Ureter (tissue), 1 donor: ENCODE results near the gene IGFL1. TPM values are rescaled to one million over a fixed set of nuclear protein-coding genes. Genes with fewer than 3 reads are reported as not detected.
"Not testable (repeated sequence)": the region's sequence is repeated elsewhere in the genome, so short reads cannot be mapped to it uniquely, and the experiment has no call there.

ENCODE experiments used
- DNase-seq: peaks from one replicate; pipeline ENCODE4 v3.0.0-alpha.2; 2020; ENCODE audit warnings: low spot score
- total RNA-seq: library from RNA; stranded (reverse); gene quantifications from one replicate; pipeline ENCODE4 v1.2.4, GENCODE V29; 2023
- donor health status: DM: yes; HTN: yes; CAD: no.

IGFL1 gene
- total RNA-seq, 1 donor from 2014 or later: 1.9 TPM

GRCh38 chr19:46224773-46225172, 4.8 kb upstream of the IGFL1 start:
- DNase-seq: no peak

- DNase-seq: no peak
These were observed 4.0 kb upstream of the IGFL1 start for GRCh38 chr19:46225558-46226004.

GRCh38 chr19:46226438-46226973, 3.0 kb upstream of the IGFL1 start:
- no peak for DNase-seq

- peak; percentile 69 for DNase-seq
These were observed 2.5 kb downstream of the IGFL1 start for GRCh38 chr19:46232029-46232428.

- DNase-seq: no peak
These were observed 2.9 kb downstream of the IGFL1 start for GRCh38 chr19:46232468-46232867.

GRCh38 chr19:46232938-46233621, 3.5 kb downstream of the IGFL1 start:
- no peak for DNase-seq

GRCh38 chr19:46233871-46234270, 4.3 kb downstream of the IGFL1 start:
- DNase-seq: not testable (repeated sequence)

GRCh38 chr19:46238141-46238540, 8.6 kb downstream of the IGFL1 start:
- DNase-seq: not testable (repeated sequence)

GRCh38 chr19:46239193-46240024, 9.9 kb downstream of the IGFL1 start:
- no peak for DNase-seq

- DNase-seq: no peak
These were observed 11.2 kb downstream of the IGFL1 start for GRCh38 chr19:46240693-46241092.

- no peak for DNase-seq
These were observed 12.1 kb downstream of the IGFL1 start for GRCh38 chr19:46241626-46242025.

- DNase-seq: not testable (repeated sequence)
These were observed 13.6 kb downstream of the IGFL1 start for GRCh38 chr19:46243081-46243654.

GRCh38 chr19:46250076-46250735, 20.7 kb downstream of the IGFL1 start:
- DNase-seq: no peak

GRCh38 chr19:46251416-46251815, 21.9 kb downstream of the IGFL1 start:
- DNase-seq: no peak

GRCh38 chr19:46254776-46255175, 25.2 kb downstream of the IGFL1 start:
- DNase-seq: no peak

- DNase-seq: no peak
These were observed 27.3 kb downstream of the IGFL1 start for GRCh38 chr19:46256855-46257254.

- not testable (repeated sequence) for DNase-seq
These were observed 32.0 kb downstream of the IGFL1 start for GRCh38 chr19:46261501-46261900.

GRCh38 chr19:46262684-46263296, 33.2 kb downstream of the IGFL1 start:
- DNase-seq: not testable (repeated sequence)

GRCh38 chr19:46264801-46265200, 35.3 kb downstream of the IGFL1 start:
- DNase-seq: not testable (repeated sequence)

GRCh38 chr19:46265217-46265828, 35.8 kb downstream of the IGFL1 start:
- peak; percentile 67 for DNase-seq

GRCh38 chr19:46269101-46269500, 39.6 kb downstream of the IGFL1 start:
- DNase-seq: no peak
